Activated naive CD8-positive, alpha-beta T cell (primary cell): ENCODE measurements around the gene LDB2.

Experiments used
- H3K27ac Mint-ChIP-seq: one replicate; pipeline ENCODE4 v1.8.0; 2021; ENCODE audit warnings: mixed read lengths
- H3K27me3 Mint-ChIP-seq: one replicate; pipeline ENCODE4 v1.8.0; 2021; ENCODE audit warnings: mixed read lengths
- H3K36me3 Mint-ChIP-seq: one replicate; pipeline ENCODE4 v1.8.0; 2021; ENCODE audit warnings: mixed read lengths
- H3K4me1 Mint-ChIP-seq: one replicate; pipeline ENCODE4 v1.8.0; 2021; ENCODE audit warnings: low read depth, mixed read lengths
- H3K4me3 Mint-ChIP-seq: one replicate; pipeline ENCODE4 v1.8.0; 2021; ENCODE audit warnings: mild to moderate bottlenecking, mixed read lengths
- H3K9me3 Mint-ChIP-seq: one replicate; pipeline ENCODE4 v1.8.0; 2021; ENCODE audit warnings: low read depth, mixed read lengths

The LDB2 gene

GRCh38 chr4:16462656-16463055 is 435.8 kb downstream of the LDB2 start:
- no peaks in the 10 kb centered on the region for H3K9me3 Mint-ChIP-seq
- peaks cover 8% of the 10 kb centered on the region for H3K27me3 Mint-ChIP-seq
- H3K4me3 Mint-ChIP-seq: no peak overlapping the region
- no peaks in the 10 kb centered on the region for H3K4me1 Mint-ChIP-seq
- no peaks in the 10 kb centered on the region for H3K36me3 Mint-ChIP-seq
- no peak overlapping the region for H3K27ac Mint-ChIP-seq

GRCh38 chr4:16461362-16461761 is 437.1 kb downstream of the LDB2 start:
- no peaks in the 10 kb centered on the region for H3K4me1 Mint-ChIP-seq
- H3K36me3 Mint-ChIP-seq: no peaks in the 10 kb centered on the region
- H3K27ac Mint-ChIP-seq: no peak overlapping the region
- no peaks in the 10 kb centered on the region for H3K9me3 Mint-ChIP-seq
- peaks cover 8% of the 10 kb centered on the region for H3K27me3 Mint-ChIP-seq
- H3K4me3 Mint-ChIP-seq: no peak overlapping the region

GRCh38 chr4:16457944-16458343 is 440.5 kb downstream of the LDB2 start:
- no peak overlapping the region for H3K4me3 Mint-ChIP-seq
- peaks cover 9% of the 10 kb centered on the region for H3K27me3 Mint-ChIP-seq
- H3K27ac Mint-ChIP-seq: no peak overlapping the region
- no peaks in the 10 kb centered on the region for H3K36me3 Mint-ChIP-seq
- H3K9me3 Mint-ChIP-seq: no peaks in the 10 kb centered on the region
- no peaks in the 10 kb centered on the region for H3K4me1 Mint-ChIP-seq
